Measurements from ENCODE around the gene NTF3.
"Not testable (repeated sequence)": the region's sequence is repeated elsewhere in the genome, so short reads cannot be mapped to it uniquely, and the experiment has no call there.

Gene NTF3

DNA sequence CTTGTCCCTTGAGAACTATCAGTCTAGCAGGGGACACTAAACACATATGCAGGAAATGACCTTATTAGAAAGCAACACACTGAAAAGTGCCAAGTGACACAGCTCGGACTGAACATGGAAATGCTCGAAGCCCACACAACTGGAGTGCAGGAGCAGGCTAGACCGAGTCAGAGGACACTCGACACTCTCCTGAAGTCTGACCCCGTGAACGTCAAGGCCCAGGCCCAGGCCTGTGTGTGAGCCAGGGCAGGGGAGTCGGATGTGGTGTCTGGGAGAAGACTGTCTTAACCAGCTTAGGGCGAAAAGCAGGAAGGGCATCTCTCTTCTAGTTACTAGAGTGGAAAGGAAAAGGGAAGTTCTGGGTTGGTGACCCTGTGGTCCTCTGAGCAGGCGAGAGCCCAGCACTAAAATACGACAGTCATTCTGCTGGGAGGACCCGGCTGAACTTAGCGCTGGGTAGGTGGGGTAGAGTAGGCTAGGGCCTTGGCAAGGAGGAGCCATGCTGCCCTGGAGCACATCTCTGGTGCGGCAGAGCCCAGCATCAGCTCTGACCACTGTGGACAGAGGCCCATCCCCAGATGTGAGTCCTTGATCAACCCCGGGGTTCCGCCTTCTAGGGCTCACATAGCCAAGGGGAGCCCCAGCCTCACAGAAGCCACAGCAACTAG is 93.0 kb downstream of the NTF3 start:
- in situ Hi-C loops (cut with MboI; ENCODE audit: low sequenced_read_pairs): no loop called here

DNA sequence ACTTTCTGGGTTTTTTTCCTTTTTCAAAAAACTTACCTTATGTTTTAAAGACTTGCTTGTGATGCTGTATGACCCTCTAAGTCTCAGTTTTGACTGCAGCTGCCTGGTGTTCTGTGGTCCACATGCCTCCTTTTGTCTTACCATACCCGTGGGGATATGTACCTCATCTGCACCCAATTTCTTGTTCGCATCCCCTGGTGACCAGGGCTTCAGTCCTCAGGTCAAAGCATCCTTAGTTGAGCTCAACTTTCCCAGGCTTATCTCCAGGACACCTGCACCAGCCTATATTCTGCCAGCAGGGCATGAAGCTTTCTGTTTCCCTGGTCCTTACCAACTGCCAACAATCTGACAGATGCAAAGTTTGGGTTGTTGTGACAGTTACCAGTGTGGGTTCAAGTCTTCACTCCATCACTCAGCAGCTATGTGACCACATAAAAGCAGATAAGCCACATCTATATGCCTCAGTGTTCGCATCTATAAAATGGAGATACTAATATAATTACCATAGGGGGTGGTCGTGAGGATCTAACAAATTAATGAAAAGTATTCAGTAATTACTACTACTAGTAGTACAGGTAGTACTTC is 94.0 kb downstream of the NTF3 start:
- in situ Hi-C loops (cut with MboI; ENCODE audit: low sequenced_read_pairs): no loop called here

GRCh38 chr12:5533368-5533767 is 101.5 kb downstream of the NTF3 start:
- in situ Hi-C loops (cut with MboI; ENCODE audit: low sequenced_read_pairs): no loop called here

- in situ Hi-C loops (cut with MboI; ENCODE audit: low sequenced_read_pairs): no loop called here
Measured at GRCh38 chr12:5534426-5535199, 102.7 kb downstream of the NTF3 start.

GRCh38 chr12:5535541-5535940 is 103.6 kb downstream of the NTF3 start:
- in situ Hi-C loops (cut with MboI; ENCODE audit: low sequenced_read_pairs): no loop called here

DNA sequence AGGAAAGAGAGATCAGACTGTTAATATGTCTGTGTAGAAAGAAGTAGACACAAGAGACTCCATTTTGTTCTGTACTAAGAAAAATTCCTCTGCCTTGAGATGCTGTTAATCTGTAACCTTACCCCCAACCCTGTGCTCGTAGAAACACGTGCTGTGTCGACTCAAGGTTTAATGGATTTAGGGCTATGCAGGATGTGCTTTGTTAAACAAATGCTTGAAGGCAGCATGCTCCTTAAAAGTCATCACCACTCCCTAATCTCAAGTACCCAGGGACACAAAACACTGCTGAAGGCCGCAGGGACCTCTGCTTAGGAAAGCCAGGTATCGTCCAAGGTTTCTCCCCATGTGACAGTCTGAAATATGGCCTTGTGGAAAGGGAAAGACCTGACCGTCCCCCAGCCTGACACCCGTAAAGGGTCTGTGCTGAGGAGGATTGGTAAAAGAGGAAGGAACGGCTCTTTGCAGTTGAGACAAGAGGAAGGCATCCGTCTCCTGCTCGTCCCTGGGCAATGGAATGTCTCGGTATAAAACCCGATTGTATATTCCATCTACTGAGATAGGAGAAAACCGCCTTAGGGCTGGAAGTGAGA is 105.2 kb downstream of the NTF3 start:
- in situ Hi-C loops (cut with MboI; ENCODE audit: low sequenced_read_pairs): not testable (repeated sequence)

GRCh38 chr12:5537771-5538170 is 105.9 kb downstream of the NTF3 start:
- in situ Hi-C loops (cut with MboI; ENCODE audit: low sequenced_read_pairs): no loop called here

All from HL-60/S4 (cell line).